IPS-11a (cell line): ENCODE data around the gene SBF1.

Experiments
- H3K4me3 ChIP-seq: one replicate; pipeline ENCODE4 v1.5.1; 2013; ENCODE audit warnings: low read depth, low read length, control low read depth

Gene SBF1

GRCh38 chr22:50446708-50447575 lies 27.9 kb downstream of the SBF1 start:
- no peak overlapping the region for H3K4me3 ChIP-seq

GRCh38 chr22:50445880-50446707 lies 28.7 kb downstream of the SBF1 start:
- no peak overlapping the region for H3K4me3 ChIP-seq

GRCh38 chr22:50445071-50445879 lies 29.6 kb downstream of the SBF1 start:
- H3K4me3 ChIP-seq = no peak overlapping the region

DNA sequence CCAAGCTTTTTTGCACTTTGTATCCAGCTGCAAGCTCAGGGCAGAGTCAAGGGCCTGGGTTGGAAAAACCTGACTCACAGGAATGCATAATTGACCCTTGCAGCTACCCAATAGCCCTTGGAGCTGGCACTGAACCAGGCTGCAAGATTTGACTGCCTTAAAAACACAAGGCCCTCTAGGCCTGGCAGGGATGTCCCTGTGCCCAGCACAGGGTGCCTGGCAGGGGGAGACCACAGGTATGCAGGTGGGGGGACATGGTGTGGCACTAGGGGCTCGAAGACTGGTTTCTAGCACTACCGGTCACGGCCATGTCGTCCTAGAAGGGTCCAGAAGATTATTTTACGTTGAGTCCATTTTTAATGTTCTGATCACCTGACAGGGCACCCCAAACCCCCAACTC lies 30.2 kb downstream of the SBF1 start:
- no peak overlapping the region for H3K4me3 ChIP-seq

DNA sequence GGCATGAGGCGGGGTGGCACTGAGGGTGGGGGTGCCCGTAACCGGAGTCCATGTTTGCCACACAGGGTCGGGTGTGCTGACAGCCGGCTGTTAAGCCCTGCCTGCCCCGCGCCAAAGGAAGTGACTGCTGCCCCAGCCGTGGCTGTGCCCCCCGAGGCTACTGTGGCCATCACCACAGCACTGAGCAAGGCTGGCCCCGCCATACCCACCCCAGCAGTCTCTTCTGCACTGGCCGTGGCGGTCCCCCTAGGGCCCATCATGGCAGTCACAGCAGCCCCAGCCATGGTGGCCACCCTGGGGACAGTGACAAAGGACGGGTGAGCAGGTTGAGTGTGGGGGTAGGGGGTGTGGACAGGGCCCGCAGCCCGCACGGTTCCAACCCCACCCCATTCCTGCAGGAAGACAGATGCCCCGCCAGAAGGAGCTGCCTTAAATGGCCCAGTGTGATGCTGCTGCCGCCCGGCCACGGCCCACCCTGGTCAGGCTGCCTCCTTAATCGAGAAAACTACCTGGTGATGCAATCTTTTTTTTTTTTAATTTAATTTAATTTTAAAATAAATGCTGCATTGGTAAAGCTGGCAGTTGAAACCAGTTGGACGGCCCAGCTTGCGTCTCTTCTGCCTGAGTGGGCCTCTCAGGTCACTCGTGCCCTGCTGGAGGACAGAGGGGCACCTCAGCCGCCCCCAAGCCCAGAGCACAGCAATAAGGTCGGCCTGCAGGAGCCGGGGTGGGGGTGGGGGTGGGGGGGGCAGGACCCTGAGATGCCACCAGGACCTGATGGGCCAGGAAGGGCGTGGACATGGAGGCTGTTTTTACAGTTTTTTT lies 30.8 kb downstream of the SBF1 start:
- H3K4me3 ChIP-seq = no peak overlapping the region

DNA sequence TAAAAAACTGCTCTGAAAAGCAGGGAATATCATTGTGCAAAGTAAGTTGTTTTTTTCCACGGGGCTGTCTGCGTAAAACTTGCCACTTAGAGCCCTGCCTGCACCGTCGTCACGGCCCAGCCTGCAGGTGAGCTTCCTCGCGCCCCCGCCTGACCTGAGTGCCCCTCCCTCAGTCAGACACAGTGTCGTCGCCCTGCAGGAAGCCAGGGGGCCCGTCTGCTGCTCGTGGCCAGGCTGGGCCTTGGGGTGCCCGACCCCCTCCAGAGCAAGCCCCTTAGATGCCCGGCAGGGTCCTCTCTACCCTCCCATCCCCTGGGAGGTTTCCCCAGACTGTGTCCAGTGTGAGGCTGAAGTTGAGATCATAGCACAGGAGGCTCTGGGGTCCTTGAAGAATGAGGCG lies 31.6 kb downstream of the SBF1 start:
- no peak overlapping the region for H3K4me3 ChIP-seq

DNA sequence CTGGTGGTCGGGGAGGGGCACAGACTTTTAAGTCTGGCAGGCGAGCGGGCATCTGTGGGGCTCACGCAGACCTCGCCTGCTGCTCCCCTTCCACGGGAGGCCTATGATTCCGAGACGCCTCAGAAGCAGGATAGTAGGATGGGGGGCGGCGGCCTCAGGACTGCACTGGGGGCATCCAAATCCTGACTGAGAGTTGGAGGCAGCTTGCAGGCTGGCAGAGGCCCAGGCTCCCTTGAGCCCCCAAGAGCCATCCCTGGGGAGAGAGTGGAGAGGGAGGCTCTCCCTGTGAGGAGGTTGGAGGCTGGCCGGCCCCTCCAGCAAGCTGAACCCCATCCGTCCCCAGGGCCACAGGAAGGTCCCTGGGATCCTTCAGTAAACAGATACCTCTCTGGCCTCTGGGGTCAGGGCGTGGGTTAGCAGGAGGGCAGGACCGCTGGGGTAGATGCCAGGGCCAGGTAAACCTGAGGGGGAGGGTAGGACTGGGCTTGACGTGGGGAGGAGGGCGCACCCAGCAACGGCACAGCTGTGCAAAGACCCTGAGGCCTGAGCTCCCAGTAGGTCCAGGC lies 33.3 kb downstream of the SBF1 start:
- no peak overlapping the region for H3K4me3 ChIP-seq

DNA sequence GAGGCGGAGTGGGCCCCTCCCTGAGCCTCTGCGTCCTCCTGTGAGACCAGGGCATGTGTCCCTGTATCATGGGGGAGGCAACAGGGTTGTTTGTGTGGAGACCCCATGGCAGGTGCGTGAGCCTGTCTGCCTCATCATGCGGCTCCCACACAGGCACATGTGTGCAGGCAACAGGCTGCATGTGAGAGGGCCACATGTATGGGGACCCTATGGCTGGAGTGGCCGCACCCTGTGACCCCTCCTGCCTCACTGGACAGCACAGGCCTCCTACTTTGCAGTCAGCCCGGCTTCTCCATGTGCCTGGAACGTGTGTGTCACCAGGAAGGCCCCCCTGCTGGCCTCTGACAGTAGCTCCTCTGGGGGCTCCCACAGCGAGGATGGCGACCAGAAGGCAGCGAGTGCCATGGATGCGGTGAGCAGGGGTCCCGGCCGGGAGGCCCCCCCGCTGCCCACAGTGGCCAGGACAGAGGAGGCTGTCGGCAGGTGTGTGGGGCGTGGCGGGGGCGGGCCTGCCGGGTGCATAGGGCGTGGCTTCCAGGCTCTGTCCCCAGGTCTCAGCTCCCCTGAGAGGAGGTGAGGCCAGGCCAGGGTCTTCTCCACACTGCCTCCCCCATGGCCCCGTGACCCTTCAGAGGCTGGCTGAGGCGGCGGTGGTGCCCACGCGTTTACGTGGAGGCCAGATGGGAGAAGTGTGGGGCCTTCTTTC lies 34.1 kb downstream of the SBF1 start:
- H3K4me3 ChIP-seq = no peak overlapping the region

GRCh38 chr22:50439871-50440331 lies 34.9 kb downstream of the SBF1 start:
- no peak overlapping the region for H3K4me3 ChIP-seq

- no peak overlapping the region for H3K4me3 ChIP-seq
These were observed 35.4 kb downstream of the SBF1 start for GRCh38 chr22:50439314-50439870.

DNA sequence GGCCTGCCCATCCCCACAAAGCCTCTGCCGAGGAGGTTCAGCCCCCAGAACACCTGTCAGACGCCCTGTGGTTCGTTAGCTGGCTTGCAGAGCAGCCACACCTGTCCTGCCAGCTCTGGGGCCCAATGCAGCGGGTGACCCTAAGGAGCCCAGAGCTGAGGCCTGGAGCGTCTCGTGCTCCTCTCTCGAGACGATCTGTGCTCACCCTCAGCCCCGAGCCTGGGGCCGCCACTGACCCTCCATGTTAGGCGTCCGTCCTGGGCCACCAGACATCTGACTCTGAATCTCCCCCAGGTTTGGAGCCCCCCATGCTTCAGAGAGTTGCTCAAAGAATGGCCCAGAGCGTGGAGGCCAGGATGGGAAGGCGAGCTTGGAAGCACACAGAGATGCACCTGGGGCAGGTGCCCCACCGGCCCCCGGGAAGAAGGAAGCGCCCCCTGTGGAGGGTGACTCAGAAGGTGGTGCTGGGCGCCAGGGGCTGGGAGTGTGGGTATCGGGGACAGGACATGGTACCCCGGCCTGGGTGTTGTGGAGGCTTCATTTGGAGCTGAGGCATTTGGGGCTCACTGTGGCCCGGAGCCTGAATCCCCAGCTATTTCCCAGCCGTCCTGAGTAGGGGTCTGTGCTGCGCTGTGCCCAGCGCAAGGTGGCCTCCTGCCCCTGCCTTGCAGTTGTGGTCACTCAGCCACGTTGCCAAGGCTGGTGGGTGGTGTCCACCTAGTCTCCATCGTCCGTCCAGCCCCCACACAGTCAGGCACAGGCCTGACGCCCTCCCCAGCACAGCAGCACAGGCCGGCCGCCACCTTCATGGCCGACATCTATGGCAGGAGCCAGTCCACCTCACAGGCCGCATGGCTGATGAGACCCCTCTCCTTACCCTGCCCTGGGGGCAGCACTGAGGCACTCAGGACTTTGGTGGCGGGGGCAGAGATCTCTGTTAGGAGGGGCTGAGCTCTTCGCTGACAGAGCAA lies 36.2 kb downstream of the SBF1 start:
- no peak overlapping the region for H3K4me3 ChIP-seq

GRCh38 chr22:50437511-50438304 lies 37.1 kb downstream of the SBF1 start:
- no peak overlapping the region for H3K4me3 ChIP-seq

DNA sequence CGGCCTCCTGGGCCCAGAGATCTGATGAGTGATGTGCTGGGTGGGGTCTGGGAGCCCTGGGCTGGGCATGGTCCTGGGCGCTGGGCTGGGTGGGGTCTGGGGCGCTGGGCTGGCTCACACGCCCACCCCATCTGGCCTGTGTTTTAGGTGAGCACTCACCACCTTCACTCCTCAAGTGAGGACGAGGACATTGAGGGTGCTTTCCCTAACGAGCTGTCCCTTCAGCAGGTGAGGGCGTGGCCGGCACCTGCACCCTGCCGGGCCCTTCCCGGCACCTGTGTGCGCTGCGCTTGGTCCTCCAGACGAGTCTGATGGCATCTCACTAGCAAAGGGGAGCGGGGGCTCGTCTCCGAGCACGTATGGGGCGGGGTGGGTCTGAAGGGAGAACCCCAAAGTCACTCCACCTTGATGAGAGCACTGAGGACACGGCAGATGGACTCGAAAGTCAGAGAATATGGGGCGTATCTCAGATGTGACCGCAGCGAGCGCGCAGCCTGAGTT lies 37.9 kb downstream of the SBF1 start:
- H3K4me3 ChIP-seq = no peak overlapping the region

DNA sequence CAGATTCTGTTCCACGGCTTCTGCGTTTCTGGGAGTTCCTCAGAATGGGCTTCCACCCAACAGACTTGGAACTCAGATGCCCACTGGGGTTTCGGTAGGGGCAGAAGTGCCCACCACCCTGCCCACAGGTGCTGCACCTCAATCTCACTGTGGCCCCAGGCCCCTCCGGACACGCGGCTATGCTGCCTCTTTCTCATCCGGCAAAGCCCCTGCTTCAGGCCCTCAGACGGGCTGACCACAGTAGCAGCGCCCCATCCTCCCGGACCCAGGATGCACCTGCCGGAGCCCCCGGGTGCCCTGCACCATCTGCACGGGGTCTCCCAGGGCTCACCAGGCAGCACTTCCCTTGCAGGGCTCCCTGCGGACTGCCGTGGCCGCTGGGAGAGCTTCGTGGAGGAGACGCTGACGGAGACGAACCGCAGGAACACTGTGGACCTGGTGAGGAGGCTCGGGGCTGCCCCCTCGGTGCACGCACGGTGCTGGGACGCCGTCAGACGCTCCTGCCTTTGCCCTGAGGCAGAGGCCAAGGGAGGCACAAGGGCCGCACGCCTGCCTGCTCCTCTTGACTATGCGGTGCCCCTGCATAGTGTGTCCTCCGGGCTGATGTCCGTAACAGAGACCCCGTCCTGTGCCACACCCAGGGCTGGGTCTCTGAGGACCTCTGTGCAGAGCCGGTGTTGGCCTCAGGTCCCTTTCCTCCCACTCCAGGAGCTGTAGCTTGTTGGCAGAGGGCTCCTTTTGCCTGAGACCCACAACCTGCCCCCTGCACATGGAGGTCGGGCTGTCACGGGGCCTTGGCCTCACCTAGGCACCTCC lies 38.6 kb downstream of the SBF1 start:
- H3K4me3 ChIP-seq = no peak overlapping the region

DNA sequence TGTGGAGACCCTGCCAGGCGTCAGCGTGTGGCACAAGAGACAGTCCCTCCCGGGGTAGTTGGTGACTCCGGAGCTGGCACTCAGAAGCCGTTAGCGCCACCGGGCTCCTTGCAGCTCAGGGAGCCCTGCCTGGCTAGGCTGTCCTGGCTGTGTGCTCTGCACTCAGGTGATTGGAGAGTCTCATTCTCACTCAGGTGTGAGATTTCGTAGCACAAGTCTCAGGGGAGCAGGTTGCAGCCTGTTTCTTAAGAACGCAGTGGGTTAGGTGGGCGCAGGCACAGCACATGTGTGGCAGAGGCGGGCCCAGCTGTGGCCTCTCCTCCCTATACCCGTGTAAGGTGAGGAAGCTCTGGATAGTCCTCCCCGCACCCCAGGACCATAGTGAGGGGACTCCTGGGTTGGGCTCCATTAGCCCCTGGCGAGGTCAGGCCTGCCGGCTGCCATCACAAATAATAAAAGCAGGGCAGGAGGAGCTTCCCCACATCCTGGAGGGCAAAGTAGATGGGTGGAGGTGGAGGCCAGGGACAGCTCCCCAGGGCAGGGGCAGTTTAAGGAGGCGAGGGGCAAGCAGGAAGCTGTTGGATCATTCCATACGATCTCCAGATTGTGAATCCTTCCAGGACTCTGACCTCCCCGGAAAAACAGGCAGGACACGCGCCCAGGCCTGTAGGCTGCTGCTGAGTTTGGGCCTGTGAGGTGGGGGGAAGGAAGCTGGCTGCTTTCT lies 39.4 kb downstream of the SBF1 start:
- no peak overlapping the region for H3K4me3 ChIP-seq
